ENCODE results near the gene BAZ1B. TPM values are rescaled to one million over a fixed set of nuclear protein-coding genes. Genes with fewer than 3 reads are reported as not detected.
"Not testable (repeated sequence)": the region's sequence is repeated elsewhere in the genome, so short reads cannot be mapped to it uniquely, and the experiment has no call there.

BAZ1B gene
- total RNA-seq, 2 donors from 2014 or later = 28.3 to 32.3 TPM

DNA sequence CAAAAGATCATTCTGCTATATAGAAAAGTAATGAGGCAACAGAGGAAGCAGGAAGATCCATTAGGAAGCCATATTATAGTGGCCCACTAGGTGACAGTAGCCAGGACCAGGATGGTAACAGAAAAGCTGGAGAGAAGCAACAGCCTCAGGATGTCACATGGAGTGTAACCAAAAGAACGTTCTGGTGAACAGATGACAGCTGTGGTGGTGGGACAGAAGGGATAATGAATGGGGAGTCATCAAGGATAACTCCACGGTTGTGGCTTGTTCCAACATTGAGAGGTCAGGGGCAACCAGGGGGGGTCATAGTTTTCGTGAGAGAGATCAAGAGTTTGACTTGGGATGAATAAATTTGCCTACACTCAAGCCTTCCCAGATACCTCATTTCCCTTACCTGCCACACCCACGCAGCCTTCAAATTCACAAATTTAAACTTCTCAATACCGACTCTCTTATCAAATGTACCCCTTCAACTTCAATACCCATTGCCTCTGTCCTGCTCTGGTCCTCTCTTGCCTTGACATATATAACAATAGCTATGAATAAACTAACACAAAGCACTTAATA lies 47.0 kb upstream of the BAZ1B start:
- H3K36me3 ChIP-seq (replicated peaks in 1 of 2; ENCODE audit: insufficient read depth in 1 of 2, low read depth in 2 of 2) = peaks cover 26 to 40% of the 10 kb centered on the region in 2 donors
- H3K4me3 ChIP-seq = no peak overlapping the region
- no peaks in the 10 kb centered on the region for H3K9me3 ChIP-seq
- ATAC-seq (no peak), DNase-seq (no peak)
- peaks cover 6% of the 10 kb centered on the region for H3K4me1 ChIP-seq
- TF ChIP-seq CTCF (IDR thresholded peaks at IDR 0.05) = no peak
- H3K27ac ChIP-seq = no peak overlapping the region
- intact Hi-C loops (cut with DNase I) = no loop called here
- 66 to 75% methylated on average over 5 of the region's 5 CpGs for WGBS, 2 donors
- no peaks in the 10 kb centered on the region for H3K27me3 ChIP-seq

- intact Hi-C loops (cut with DNase I) = no loop called here
- Histone ChIP-seq H3K27me3 (no peaks in the 10 kb centered on the region), H3K4me1 (peaks cover 6% of the 10 kb centered on the region), H3K27ac (no peak overlapping the region), H3K4me3 (no peak overlapping the region), H3K36me3 (replicated peaks in 1 of 2; ENCODE audit: insufficient read depth in 1 of 2, low read depth in 2 of 2) (peaks cover 18 to 31% of the 10 kb centered on the region in 2 donors), H3K9me3 (no peaks in the 10 kb centered on the region)
- WGBS, 2 donors = 63 to 67% methylated on average over 10 to 12 of the region's 12 CpGs
- TF ChIP-seq POLR2A (IDR thresholded peaks at IDR 0.05) = no peak
- no peak for TF ChIP-seq CTCF (IDR thresholded peaks at IDR 0.05)
- ATAC-seq (no peak), DNase-seq (no peak)
These were observed 46.0 kb upstream of the BAZ1B start for GRCh38 chr7:73567846-73568685.

GRCh38 chr7:73567140-73567539 lies 45.0 kb upstream of the BAZ1B start:
- peaks cover 6% of the 10 kb centered on the region for H3K4me1 ChIP-seq
- H3K36me3 ChIP-seq (replicated peaks in 1 of 2; ENCODE audit: insufficient read depth in 1 of 2, low read depth in 2 of 2) = peaks cover 16 to 23% of the 10 kb centered on the region in 2 donors
- no peak for ATAC-seq
- no peak overlapping the region for H3K27ac ChIP-seq
- H3K4me3 ChIP-seq = no peak overlapping the region
- intact Hi-C loops (cut with DNase I) = no loop called here
- H3K27me3 ChIP-seq = no peaks in the 10 kb centered on the region
- WGBS, 2 donors = 88 to 96% methylated on average over 3 to 4 of the region's 4 CpGs
- no peaks in the 10 kb centered on the region for H3K9me3 ChIP-seq
- no peak for DNase-seq
- no peak for TF ChIP-seq CTCF (IDR thresholded peaks at IDR 0.05)
- no peak for TF ChIP-seq POLR2A (IDR thresholded peaks at IDR 0.05)

DNA sequence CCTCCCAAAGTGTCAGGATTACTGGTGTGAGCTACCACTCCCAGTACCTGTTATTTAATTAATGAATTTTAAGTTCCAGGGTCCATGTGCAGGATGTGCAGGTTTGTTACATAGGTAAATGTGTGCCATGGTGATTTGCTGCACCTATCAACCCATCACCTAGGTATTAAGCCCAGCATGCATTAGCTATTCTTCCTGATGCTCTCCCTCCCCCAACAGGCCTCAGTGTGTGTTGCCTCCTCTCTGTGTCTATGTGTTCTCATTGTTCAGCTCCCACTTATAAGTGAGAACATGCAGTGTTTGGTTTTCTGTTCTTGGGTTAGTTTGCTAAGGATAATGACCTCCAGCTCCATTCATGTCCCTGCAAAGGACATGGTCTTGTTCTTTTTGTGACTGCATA lies 44.3 kb upstream of the BAZ1B start:
- not testable (repeated sequence) for H3K27ac ChIP-seq

DNA sequence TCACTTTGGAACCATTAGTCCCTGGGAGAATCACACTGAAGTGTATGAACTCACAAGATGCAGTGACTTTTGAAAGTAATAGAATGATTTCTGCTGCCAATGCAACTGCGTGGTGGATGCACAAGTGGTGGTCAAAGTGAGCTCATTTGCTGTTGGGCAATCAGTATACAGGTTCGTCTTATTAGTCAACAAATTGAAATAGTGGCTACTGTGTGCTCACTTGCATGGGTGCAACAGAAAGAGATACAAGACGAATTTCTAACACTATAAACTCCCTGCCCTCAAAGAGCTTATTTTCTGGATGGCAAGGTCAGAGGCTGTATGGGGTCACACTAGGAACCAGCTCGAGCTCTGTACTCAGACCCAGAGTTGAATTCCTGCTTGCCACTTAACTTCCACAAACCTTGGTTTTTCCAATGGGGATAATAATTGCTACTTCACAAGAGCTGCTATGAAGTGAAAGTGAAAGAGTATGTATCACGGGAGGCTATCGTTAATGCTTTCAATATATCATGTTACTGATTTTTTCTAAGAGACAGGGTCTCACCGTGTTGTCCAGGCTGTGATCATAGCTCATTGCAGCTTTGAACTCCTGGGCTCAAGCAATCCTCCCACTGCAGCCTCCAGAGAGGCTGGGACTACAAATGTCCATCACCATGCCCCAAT lies 43.7 kb upstream of the BAZ1B start:
- TF ChIP-seq POLR2A (IDR thresholded peaks at IDR 0.05) (no peak), CTCF (IDR thresholded peaks at IDR 0.05) (no peak)
- Histone ChIP-seq H3K36me3 (replicated peaks in 1 of 2; ENCODE audit: insufficient read depth in 1 of 2, low read depth in 2 of 2) (peaks cover 7 to 14% of the 10 kb centered on the region in 2 donors), H3K9me3 (no peaks in the 10 kb centered on the region), H3K4me1 (peaks cover 6% of the 10 kb centered on the region), H3K27ac (no peak overlapping the region), H3K4me3 (no peak overlapping the region), H3K27me3 (no peaks in the 10 kb centered on the region)
- intact Hi-C loops (cut with DNase I) = no loop called here
- ATAC-seq (no peak), DNase-seq (no peak)
- 49 to 63% methylated on average over 7 of the region's 7 CpGs for WGBS, 2 donors

More for the DNA sequence above, 44.3 kb upstream of the BAZ1B start:
- ATAC-seq; intact Hi-C loops (cut with DNase I); H3K9me3 ChIP-seq; H3K27me3 ChIP-seq; DNase-seq; H3K4me3 ChIP-seq; H3K4me1 ChIP-seq: not testable (repeated sequence)
- peaks cover 13 to 19% of the 10 kb centered on the region in 2 donors for H3K36me3 ChIP-seq (replicated peaks in 1 of 2; ENCODE audit: insufficient read depth in 1 of 2, low read depth in 2 of 2)

All from body of pancreas (tissue), 4 donors.